IMR-90 (cell line): ENCODE results near the gene EFHC1. TPM values are rescaled to one million over a fixed set of nuclear protein-coding genes. Genes with fewer than 3 reads are reported as not detected.

Experiments used
- ATAC-seq: fragments of 200-7000 bp; cut with Tn5 transposase; 2 replicates; pipeline ENCODE4 v1.9.1; 2020; ENCODE audit warnings: low read depth, mild to moderate bottlenecking, moderate library complexity
- BruUV-seq: library from RNA; stranded (reverse); fragments of 400-500 nt; replicated peaks from 2 replicates; lab custom pipeline; 2021; lab: Mats Ljungman, UMichigan
- CTCF ChIA-PET: fragments of 300-600 bp; formaldehyde crosslinking; extraction: SDS; loops from one replicate; lab custom pipeline; 2021; ENCODE audit warnings: antibody characterized with exemption; lab: Yijun Ruan, JAX
- POLR2A ChIA-PET: fragments of 300-600 bp; sonication (Branson Sonifier 250); formaldehyde crosslinking; loops from one replicate; lab custom pipeline; 2022; ENCODE audit warnings: antibody characterized with exemption; ENCODE audit not compliant: unreplicated experiment; lab: Charles Lee
- DNase-seq: peaks from one replicate; pipeline ENCODE4 v3.0.0; 2013
- H2AFZ ChIP-seq: replicated peaks from 2 replicates; pipeline ENCODE3; 2013; ENCODE audit warnings: low read length, mild to moderate bottlenecking; ENCODE audit not compliant: poor library complexity
- H2AK5ac ChIP-seq: 2 replicates; pipeline ENCODE4 v1.6.1; 2013; ENCODE audit warnings: low read depth, low read length, inconsistent platforms
- H2AK9ac ChIP-seq: replicated peaks from 2 replicates; pipeline ENCODE3; 2013; ENCODE audit warnings: mild to moderate bottlenecking, low read depth, low read length, moderate library complexity; ENCODE audit not compliant: poor library complexity
- H2BK120ac ChIP-seq: 2 replicates; pipeline ENCODE4 v1.6.1; 2013; ENCODE audit warnings: low read depth, low read length, inconsistent platforms
- H2BK15ac ChIP-seq: 3 replicates; pipeline ENCODE4 v1.6.1; 2013; ENCODE audit warnings: low read depth, low read length, inconsistent platforms
- H2BK20ac ChIP-seq: 2 replicates; pipeline ENCODE4 v1.6.1; 2013; ENCODE audit warnings: low read depth, mild to moderate bottlenecking, inconsistent platforms, low read length, moderate library complexity
- H2BK5ac ChIP-seq: 2 replicates; pipeline ENCODE4 v1.6.1; 2013; ENCODE audit warnings: mild to moderate bottlenecking, low read depth, low read length, inconsistent platforms; ENCODE audit not compliant: poor library complexity, severe bottlenecking
- H3K14ac ChIP-seq: replicated peaks from 2 replicates; pipeline ENCODE4 v1.6.1; 2013; ENCODE audit warnings: low read depth, low read length, inconsistent platforms
- H3K18ac ChIP-seq: 2 replicates; pipeline ENCODE4 v1.6.1; 2013; ENCODE audit warnings: low read depth, low read length, control low read depth
- H3K23ac ChIP-seq: 2 replicates; pipeline ENCODE4 v1.6.1; 2013; ENCODE audit warnings: low read depth, low read length, inconsistent platforms
- H3K27ac ChIP-seq: 2 replicates; pipeline ENCODE4 v1.5.1; 2013; ENCODE audit warnings: mild to moderate bottlenecking, control low read depth, low read length; ENCODE audit not compliant: insufficient read depth
- H3K27me3 ChIP-seq: 2 replicates; pipeline ENCODE4 v1.6.1; 2013; ENCODE audit warnings: low read length; ENCODE audit not compliant: control insufficient read depth, insufficient read depth
- H3K36me3 ChIP-seq: 2 replicates; pipeline ENCODE4 v1.6.1; 2013; ENCODE audit warnings: low read length, mixed read lengths; ENCODE audit not compliant: control insufficient read depth, insufficient read depth
- H3K4ac ChIP-seq: 2 replicates; pipeline ENCODE4 v1.6.1; 2013; ENCODE audit warnings: low read depth, low read length, inconsistent platforms
- H3K4me1 ChIP-seq: 2 replicates; pipeline ENCODE4 v1.6.1; 2013; ENCODE audit warnings: low read length, mixed read lengths; ENCODE audit not compliant: control insufficient read depth, insufficient read depth
- H3K4me2 ChIP-seq: 2 replicates; pipeline ENCODE4 v1.6.1; 2013; ENCODE audit warnings: low read depth, mild to moderate bottlenecking, control low read depth, low read length, moderate library complexity
- H3K4me3 ChIP-seq: 2 replicates; pipeline ENCODE4 v1.5.1; 2013; ENCODE audit warnings: low read depth, mild to moderate bottlenecking, control low read depth, low read length, moderate library complexity; ENCODE audit not compliant: insufficient read depth
- H3K56ac ChIP-seq: 2 replicates; pipeline ENCODE4 v1.6.1; 2013; ENCODE audit warnings: low read length, inconsistent platforms; ENCODE audit not compliant: insufficient read depth; ENCODE audit errors: extremely low read depth
- H3K79me1 ChIP-seq, 2 experiments: 2 replicates each; pipeline ENCODE4 v1.6.1; 2013; ENCODE audit warnings: low read length in 2 of 2, inconsistent platforms in 1 of 2, low read depth in 1 of 2
- H3K9ac ChIP-seq: 2 replicates; pipeline ENCODE4 v1.6.1; 2013; ENCODE audit warnings: low read depth, low read length, control low read depth
- H3K9me1 ChIP-seq: 2 replicates; pipeline ENCODE4 v1.6.1; 2013; ENCODE audit warnings: low read length, inconsistent platforms; ENCODE audit not compliant: insufficient read depth
- H3K9me3 ChIP-seq: 2 replicates; pipeline ENCODE4 v1.6.1; 2013; ENCODE audit warnings: low read length; ENCODE audit not compliant: control insufficient read depth, insufficient read depth
- H4K20me1 ChIP-seq: 2 replicates; pipeline ENCODE4 v1.6.1; 2013; ENCODE audit warnings: low read length, inconsistent platforms; ENCODE audit not compliant: insufficient read depth
- H4K5ac ChIP-seq: 2 replicates; pipeline ENCODE4 v1.6.1; 2013; ENCODE audit warnings: mild to moderate bottlenecking, low read depth, low read length, control low read depth
- H4K8ac ChIP-seq, 2 experiments: 2 replicates each; pipeline ENCODE4 v1.6.1; 2013; ENCODE audit warnings: low read depth in 2 of 2, low read length in 2 of 2, control low read depth in 1 of 2, inconsistent platforms in 1 of 2
- H4K91ac ChIP-seq: 2 replicates; pipeline ENCODE4 v1.6.1; 2013; ENCODE audit warnings: low read depth, low read length, inconsistent platforms; ENCODE audit not compliant: insufficient read depth
- BHLHE40 ChIP-seq: fragments of 150-350 bp; IDR thresholded peaks from 2 replicates; pipeline ENCODE4 v1.6.1; 2016; ENCODE audit warnings: mild to moderate bottlenecking, low read depth, low read length
- CHD1 ChIP-seq: IDR thresholded peaks from 2 replicates; pipeline ENCODE4 v1.6.1; 2012; ENCODE audit warnings: low read depth, low read length, improper control_type of control experiment
- MAFK ChIP-seq: IDR thresholded peaks from 2 replicates; pipeline ENCODE4 v1.6.1; 2012; ENCODE audit warnings: low read depth, low read length, improper control_type of control experiment
- NFE2L2 ChIP-seq: fragments of 150-350 bp; IDR thresholded peaks from 2 replicates; pipeline ENCODE4 v1.6.1; 2016; ENCODE audit warnings: low read depth, mild to moderate bottlenecking, low read length
- POLR2A ChIP-seq: IDR thresholded peaks from 2 replicates; pipeline ENCODE4 v1.6.1; 2012; ENCODE audit warnings: mild to moderate bottlenecking, low read depth, low read length
- RAD21 ChIP-seq: IDR thresholded peaks from 2 replicates; pipeline ENCODE4 v1.6.1; 2012; ENCODE audit warnings: low read length, improper control_type of control experiment
- RCOR1 ChIP-seq: IDR thresholded peaks from 2 replicates; pipeline ENCODE4 v1.6.1; 2012; ENCODE audit warnings: mild to moderate bottlenecking, low read length, improper control_type of control experiment; ENCODE audit not compliant: insufficient replicate concordance
- RFX5 ChIP-seq: IDR thresholded peaks from 2 replicates; pipeline ENCODE4 v1.8.0; 2012; ENCODE audit warnings: low read depth, mild to moderate bottlenecking, low read length, moderate library complexity
- SMC3 ChIP-seq: fragments of 150-350 bp; IDR thresholded peaks from 2 replicates; pipeline ENCODE4 v1.6.1; 2016; ENCODE audit warnings: low read depth, mild to moderate bottlenecking, antibody characterized with exemption, low read length, moderate library complexity
- WGBS, 2 experiments: methylation state at CpG; one replicate each; pipeline versions ENCODE4 v1.1.5 to v1.1.7; 2013; ENCODE audit warnings: missing lambda C conversion rate in 2 of 2; ENCODE audit not compliant: insufficient read length in 1 of 2; ENCODE audit errors: extremely low coverage in 2 of 2; 5-methylcytosine and 5-hydroxymethylcytosine counted together
- dilution Hi-C: fragments of 300-500 bp; cut with HindIII; formaldehyde crosslinking; loops from one replicate; pipeline ENCODE4 v1.14.3; 2018; ENCODE audit warnings: low sequenced_read_pairs; ENCODE audit not compliant: unreplicated experiment
- in situ Hi-C: fragments of 300-500 bp; cut with MboI; formaldehyde crosslinking; loops from 3 replicates; pipeline ENCODE4 v1.14.3; 2019; ENCODE audit warnings: low sequenced_read_pairs, inconsistent platforms, mixed read lengths
- intact Hi-C: fragments of 100-400 bp; cut with micrococcal nuclease; formaldehyde crosslinking; loops from 2 replicates; pipeline ENCODE4 v1.10.0; 2022
- polyA plus RNA-seq, 3 experiments: library from polyadenylated mRNA; depleted of rRNA; stranded (reverse); fragments of >200 nt; gene quantifications; 2 replicates each; pipeline ENCODE4 v1.2.3, GENCODE V29; 2012; ENCODE audit warnings: low replicate concordance in 1 of 3
- total RNA-seq: library from RNA; depleted of rRNA; stranded (reverse); fragments of >200 nt; gene quantifications from 2 replicates; pipeline ENCODE4 v1.2.3, GENCODE V29; 2012
- TF ChIP-seq, protein P1 (sequence below): fragments of 150-350 bp; IDR thresholded peaks from 2 replicates; pipeline ENCODE4 v1.6.1; 2017; ENCODE audit warnings: mild to moderate bottlenecking, antibody characterized with exemption, low read length, low read depth
- TF ChIP-seq, protein P2 (sequence below): conservative IDR thresholded peaks from 2 replicates; pipeline ENCODE4 v1.5.1; 2012; ENCODE audit warnings: mild to moderate bottlenecking, low read depth, low read length, improper control_type of control experiment
- TF ChIP-seq, protein P3 (sequence below): fragments of 150-350 bp; IDR thresholded peaks from 2 replicates; pipeline ENCODE4 v1.6.1; 2016; ENCODE audit warnings: low read depth, mild to moderate bottlenecking, low read length, moderate library complexity, borderline replicate concordance

The EFHC1 gene
- total and polyA plus RNA-seq, 2 of the 4 experiments (the other 2 are of a cell fraction) = 14.0 to 23.0 TPM

DNA sequence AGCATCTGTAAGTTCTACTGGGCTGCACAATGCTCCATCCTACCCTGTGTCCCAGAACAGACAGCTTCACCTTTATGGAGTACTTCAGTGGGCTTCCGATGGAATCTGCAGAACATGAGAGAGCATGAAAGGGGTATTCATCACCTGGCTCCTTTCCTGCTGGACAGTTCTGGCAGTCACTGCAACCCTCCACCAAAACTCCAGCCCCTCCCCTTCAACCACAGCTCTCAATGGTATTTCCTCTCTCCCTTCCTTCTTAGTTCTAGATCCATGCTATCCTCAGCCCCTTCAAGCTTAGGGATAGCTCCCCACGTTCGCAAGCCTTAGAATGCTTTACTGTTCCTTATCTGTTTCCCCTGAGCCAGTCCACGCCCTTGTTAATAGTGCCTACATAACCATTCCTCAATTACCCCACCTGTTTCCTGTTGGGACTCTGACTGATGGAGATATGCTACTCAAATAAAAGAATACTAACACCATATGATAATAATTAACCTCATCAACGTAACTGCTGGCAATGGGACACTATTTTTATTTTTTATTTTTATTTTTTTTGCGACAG is 130.0 kb downstream of the EFHC1 start:
- H2BK15ac ChIP-seq = peak overlapping the region; percentile 18; the same call in 1 of the 3 replicates
- H4K5ac ChIP-seq = peak overlapping the region; percentile 8
- H3K79me1 ChIP-seq = peaks cover 27 to 99% of the 10 kb centered on the region in 2 experiments; a peak in 3 of 4 replicates
- intact Hi-C loops = no loop called here
- ATAC-seq (no peak), DNase-seq (no peak)
- H3K27me3 ChIP-seq = no peaks in the 10 kb centered on the region
- no TSS peak for BruUV-seq
- peaks cover 68% of the 10 kb centered on the region for H3K9me1 ChIP-seq
- peaks cover 6% of the 10 kb centered on the region; the same call in 1 of the 2 replicates for H3K36me3 ChIP-seq
- H2BK120ac ChIP-seq = peak overlapping the region; percentile 91
- peak overlapping the region; percentile 92 for H2AK5ac ChIP-seq
- H3K4ac ChIP-seq = peak overlapping the region; percentile 98
- peak overlapping the region; percentile 90 for H3K14ac ChIP-seq
- H3K56ac ChIP-seq = no peak overlapping the region
- CTCF ChIA-PET = interaction anchor here (0.6 kb wide), 1 partner anchor 69 kb away, joined by 4 read pairs; no protein-coding TSS in a partner anchor
- H2BK20ac ChIP-seq = peak overlapping the region; percentile 44
- TF ChIP-seq, protein P1, sequence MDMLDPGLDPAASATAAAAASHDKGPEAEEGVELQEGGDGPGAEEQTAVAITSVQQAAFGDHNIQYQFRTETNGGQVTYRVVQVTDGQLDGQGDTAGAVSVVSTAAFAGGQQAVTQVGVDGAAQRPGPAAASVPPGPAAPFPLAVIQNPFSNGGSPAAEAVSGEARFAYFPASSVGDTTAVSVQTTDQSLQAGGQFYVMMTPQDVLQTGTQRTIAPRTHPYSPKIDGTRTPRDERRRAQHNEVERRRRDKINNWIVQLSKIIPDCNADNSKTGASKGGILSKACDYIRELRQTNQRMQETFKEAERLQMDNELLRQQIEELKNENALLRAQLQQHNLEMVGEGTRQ = no peak
- no peak for TF ChIP-seq SMC3
- TF ChIP-seq RFX5 = no peak
- TF ChIP-seq, protein P2, sequence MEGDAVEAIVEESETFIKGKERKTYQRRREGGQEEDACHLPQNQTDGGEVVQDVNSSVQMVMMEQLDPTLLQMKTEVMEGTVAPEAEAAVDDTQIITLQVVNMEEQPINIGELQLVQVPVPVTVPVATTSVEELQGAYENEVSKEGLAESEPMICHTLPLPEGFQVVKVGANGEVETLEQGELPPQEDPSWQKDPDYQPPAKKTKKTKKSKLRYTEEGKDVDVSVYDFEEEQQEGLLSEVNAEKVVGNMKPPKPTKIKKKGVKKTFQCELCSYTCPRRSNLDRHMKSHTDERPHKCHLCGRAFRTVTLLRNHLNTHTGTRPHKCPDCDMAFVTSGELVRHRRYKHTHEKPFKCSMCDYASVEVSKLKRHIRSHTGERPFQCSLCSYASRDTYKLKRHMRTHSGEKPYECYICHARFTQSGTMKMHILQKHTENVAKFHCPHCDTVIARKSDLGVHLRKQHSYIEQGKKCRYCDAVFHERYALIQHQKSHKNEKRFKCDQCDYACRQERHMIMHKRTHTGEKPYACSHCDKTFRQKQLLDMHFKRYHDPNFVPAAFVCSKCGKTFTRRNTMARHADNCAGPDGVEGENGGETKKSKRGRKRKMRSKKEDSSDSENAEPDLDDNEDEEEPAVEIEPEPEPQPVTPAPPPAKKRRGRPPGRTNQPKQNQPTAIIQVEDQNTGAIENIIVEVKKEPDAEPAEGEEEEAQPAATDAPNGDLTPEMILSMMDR = no peak
- TF ChIP-seq CHD1 = no peak
- no peak for TF ChIP-seq RCOR1
- TF ChIP-seq MAFK = no peak
- no peak for TF ChIP-seq BHLHE40
- TF ChIP-seq, protein P3, sequence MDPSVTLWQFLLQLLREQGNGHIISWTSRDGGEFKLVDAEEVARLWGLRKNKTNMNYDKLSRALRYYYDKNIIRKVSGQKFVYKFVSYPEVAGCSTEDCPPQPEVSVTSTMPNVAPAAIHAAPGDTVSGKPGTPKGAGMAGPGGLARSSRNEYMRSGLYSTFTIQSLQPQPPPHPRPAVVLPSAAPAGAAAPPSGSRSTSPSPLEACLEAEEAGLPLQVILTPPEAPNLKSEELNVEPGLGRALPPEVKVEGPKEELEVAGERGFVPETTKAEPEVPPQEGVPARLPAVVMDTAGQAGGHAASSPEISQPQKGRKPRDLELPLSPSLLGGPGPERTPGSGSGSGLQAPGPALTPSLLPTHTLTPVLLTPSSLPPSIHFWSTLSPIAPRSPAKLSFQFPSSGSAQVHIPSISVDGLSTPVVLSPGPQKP = no peak
- TF ChIP-seq NFE2L2 = no peak
- TF ChIP-seq POLR2A = no peak
- TF ChIP-seq RAD21 = no peak
- peak overlapping the region; percentile 71 for H4K91ac ChIP-seq
- H2BK5ac ChIP-seq = peak overlapping the region; percentile 96
- peak overlapping the region; percentile 51; the same call in 1 of the 2 replicates for H3K27ac ChIP-seq
- dilution Hi-C loops = no loop called here
- H3K4me2 ChIP-seq = no peak overlapping the region; the same call in 1 of the 2 replicates
- no peak overlapping the region for H3K4me3 ChIP-seq
- no peak overlapping the region for H2AFZ ChIP-seq
- H4K20me1 ChIP-seq = peaks cover 41% of the 10 kb centered on the region
- peak overlapping the region; percentile 73; the same call in 1 of the 2 replicates for H3K18ac ChIP-seq
- POLR2A ChIA-PET = no interaction called here
- H3K9me3 ChIP-seq = no peaks in the 10 kb centered on the region
- in situ Hi-C loops = no loop called here
- peak overlapping the region; percentile 31 for H3K23ac ChIP-seq
- no peak overlapping the region for H3K9ac ChIP-seq
- peak overlapping the region; percentile 8 to 79; a peak in 3 of 4 replicates for H4K8ac ChIP-seq
- no CpG with 5 or more reads among the region's 6 CpGs for WGBS, 2 experiments
- peaks cover 70% of the 10 kb centered on the region for H3K4me1 ChIP-seq
- peak overlapping the region; percentile 20 for H2AK9ac ChIP-seq
